Activated naive CD4-positive, alpha-beta T cell treated with anti-CD3 and anti-CD28 coated beads for 36 hours (primary cell): ENCODE results near the gene SAPCD1. TPM values are rescaled to one million over a fixed set of nuclear protein-coding genes. Genes with fewer than 3 reads are reported as not detected.

Experiments
- CTCF ChIA-PET: fragments of 350-600 bp; sonication (Branson Sonifier 250); formaldehyde crosslinking; loops from one replicate; lab custom pipeline; 2021; ENCODE audit warnings: antibody characterized with exemption; lab: Charles Lee
- DNase-seq: peaks from one replicate; pipeline ENCODE4 v3.0.0-alpha.2; 2020
- H3K27ac Mint-ChIP-seq: one replicate; pipeline ENCODE4 v1.8.0; 2021; ENCODE audit warnings: mild to moderate bottlenecking, mixed read lengths
- H3K27me3 Mint-ChIP-seq: one replicate; pipeline ENCODE4 v1.8.0; 2021; ENCODE audit warnings: low read depth, mixed read lengths
- H3K36me3 Mint-ChIP-seq: one replicate; pipeline ENCODE4 v1.8.0; 2021; ENCODE audit warnings: low read depth, mixed read lengths
- H3K4me1 Mint-ChIP-seq: one replicate; pipeline ENCODE4 v1.8.0; 2021; ENCODE audit warnings: low read depth, mixed read lengths
- H3K4me3 Mint-ChIP-seq: one replicate; pipeline ENCODE4 v1.8.0; 2021; ENCODE audit warnings: mild to moderate bottlenecking, moderate library complexity, mixed read lengths
- H3K9me3 Mint-ChIP-seq: one replicate; pipeline ENCODE4 v1.8.0; 2021; ENCODE audit warnings: mixed read lengths
- intact Hi-C: fragments of 100-400 bp; cut with micrococcal nuclease; formaldehyde crosslinking; loops from one replicate; pipeline ENCODE4 v1.15.1; 2023
- total RNA-seq, 2 experiments: library from RNA; stranded (reverse); gene quantifications; one replicate each; pipeline ENCODE4 v1.2.3, GENCODE V29; 2021

SAPCD1 gene
- total RNA-seq, 2 experiments from 2014 or later: 9.8 to 10.5 TPM

DNA sequence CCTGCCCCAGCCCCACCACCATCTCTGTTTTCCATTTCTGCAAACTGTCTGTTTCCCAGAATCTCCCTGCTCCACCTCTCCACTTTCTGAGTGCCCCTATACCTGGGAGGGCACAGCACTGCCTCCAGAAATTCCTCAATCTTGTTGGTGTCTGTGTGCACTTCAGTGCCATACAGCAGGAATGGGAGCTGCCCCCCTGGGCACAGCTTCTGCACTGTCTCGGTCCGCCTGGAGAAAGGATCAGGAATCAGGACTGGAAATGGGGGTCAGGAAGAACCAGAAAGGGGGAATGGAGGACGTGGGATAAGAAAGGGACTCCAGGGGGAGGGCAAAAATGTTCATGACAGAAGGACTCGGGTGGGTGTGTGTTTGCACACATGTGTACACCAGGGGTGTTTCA, 28.7 kb upstream of the SAPCD1 start:
- CTCF ChIA-PET: interaction anchor here (0.7 to 1.5 kb wide), 2 partner anchors 36 to 112 kb away, joined by 3 to 5 read pairs; no protein-coding TSS in a partner anchor
- no peak for DNase-seq
- intact Hi-C loops: no loop called here
- Mint-ChIP-seq H3K27ac (peak overlapping the region; percentile 93), H3K27me3 (no peaks in the 10 kb centered on the region), H3K9me3 (no peaks in the 10 kb centered on the region), H3K4me3 (peak overlapping the region; percentile 48), H3K4me1 (peaks cover 54% of the 10 kb centered on the region), H3K36me3 (peaks cover 34% of the 10 kb centered on the region)

DNA sequence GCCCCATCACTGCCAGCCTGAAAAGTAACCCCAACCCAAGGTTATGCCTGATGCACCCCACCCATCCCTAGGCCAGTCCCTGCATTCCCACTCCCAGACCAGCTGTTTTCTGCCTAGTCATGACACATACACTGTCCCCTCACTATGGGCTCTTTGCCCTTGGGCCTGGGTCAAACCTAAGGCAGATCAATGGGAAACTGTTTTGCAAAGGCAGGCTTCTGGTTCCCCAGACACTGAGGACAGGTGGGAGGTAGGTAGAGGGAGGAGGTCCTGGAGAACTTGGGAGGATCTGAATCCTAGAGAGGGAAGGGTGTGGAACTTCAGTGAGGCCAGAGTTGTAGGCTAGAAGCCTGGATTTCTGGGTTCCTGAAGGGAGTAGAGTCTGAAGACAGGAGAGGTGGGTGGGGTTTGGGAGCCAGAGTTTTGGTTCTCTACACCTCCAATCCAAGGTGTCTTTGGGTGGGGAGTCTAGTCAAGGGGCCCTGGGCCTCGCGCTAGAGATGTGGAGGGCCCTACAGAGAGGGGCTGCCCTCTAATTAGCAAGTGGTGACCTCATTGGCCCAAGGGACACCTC, 28.1 kb upstream of the SAPCD1 start:
- H3K9me3 Mint-ChIP-seq: no peaks in the 10 kb centered on the region
- H3K27ac Mint-ChIP-seq: peak overlapping the region; percentile 93
- CTCF ChIA-PET: interaction anchor here (0.7 to 1.5 kb wide), 3 partner anchors 8 to 96 kb away, joined by 3 to 6 read pairs (median 5); no protein-coding TSS in a partner anchor
- H3K36me3 Mint-ChIP-seq: peaks cover 34% of the 10 kb centered on the region
- no peak for DNase-seq
- intact Hi-C loops: no loop called here
- peaks cover 55% of the 10 kb centered on the region for H3K4me1 Mint-ChIP-seq
- H3K27me3 Mint-ChIP-seq: no peaks in the 10 kb centered on the region
- H3K4me3 Mint-ChIP-seq: peak overlapping the region; percentile 93

- peak; percentile 83 for DNase-seq
- H3K27ac Mint-ChIP-seq: peak overlapping the region; percentile 93
- H3K9me3 Mint-ChIP-seq: no peaks in the 10 kb centered on the region
- peaks cover 54% of the 10 kb centered on the region for H3K4me1 Mint-ChIP-seq
- H3K4me3 Mint-ChIP-seq: peak overlapping the region; percentile 93
- H3K27me3 Mint-ChIP-seq: no peaks in the 10 kb centered on the region
- peaks cover 36% of the 10 kb centered on the region for H3K36me3 Mint-ChIP-seq
- intact Hi-C loops: loop anchor here (5.0 kb wide), 4 partner anchors 158 to 1107 kb away; partner anchors contain the start of genes EHMT2, GPSM3, PBX2 and PSMB8
- CTCF ChIA-PET: interaction anchor here (0.7 to 1.2 kb wide), 3 partner anchors 9 to 95 kb away, joined by 3 to 6 read pairs (median 3); no protein-coding TSS in a partner anchor
Observed at GRCh38 chr6:31734821-31735406, 27.5 kb upstream of the SAPCD1 start.

DNA sequence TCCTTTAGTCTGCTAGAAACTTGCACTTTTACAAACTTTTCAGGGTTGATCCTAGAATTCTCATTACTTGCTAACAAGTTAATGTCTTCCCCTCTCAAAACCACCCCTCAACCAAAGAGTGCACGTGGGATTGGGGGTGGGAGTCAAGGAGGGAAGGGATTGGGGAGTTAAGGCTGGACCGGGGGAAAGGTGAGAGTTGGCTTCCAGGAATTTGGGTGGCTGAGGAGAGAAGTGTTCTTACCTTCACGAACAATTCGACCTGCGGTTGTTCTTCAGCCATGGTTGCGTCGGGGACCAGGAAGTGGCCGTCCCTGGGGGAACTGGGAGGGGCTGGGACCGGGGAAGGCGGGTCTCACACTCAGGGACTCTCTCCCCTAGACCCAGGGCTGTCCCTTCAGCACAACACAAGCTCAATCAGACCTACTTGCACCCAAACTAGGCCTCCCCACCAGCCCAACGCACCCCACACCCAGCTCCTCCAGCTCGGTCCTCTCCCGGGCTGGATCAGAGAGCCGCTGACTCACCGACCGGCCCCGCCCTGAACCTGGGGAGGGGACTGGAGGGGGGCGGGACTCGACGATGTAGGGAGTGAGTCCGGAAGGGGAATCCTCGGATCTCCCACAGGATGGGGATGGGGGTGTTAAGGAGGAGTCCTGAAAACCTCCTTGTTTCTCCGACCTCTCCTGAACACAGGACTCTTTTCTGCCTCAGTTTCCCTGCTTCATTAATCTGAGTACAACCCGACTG, 26.3 kb upstream of the SAPCD1 start, which contains the start of gene CLIC1:
Gene CLIC1, minus strand, starts transcription at position 510 of the 747 bp plus-strand sequence. Its CDS starts 230 bp downstream, at position 280.
- Mint-ChIP-seq H3K27me3 (no peaks in the 10 kb centered on the region), H3K36me3 (peaks cover 47% of the 10 kb centered on the region), H3K27ac (peak within 1 kb of the TSS; percentile 93), H3K4me1 (peaks cover 53% of the 10 kb centered on the region), H3K9me3 (no peaks in the 10 kb centered on the region), H3K4me3 (peak within 1 kb of the TSS; percentile 93)
- peak; percentile 93 for DNase-seq
- CTCF ChIA-PET: interaction anchor here (0.5 to 4.3 kb wide), 5 partner anchors 8 to 132 kb away, joined by 3 to 22 read pairs (median 6); partner anchors contain the start of gene DDAH2
- intact Hi-C loops: loop anchor here (5.0 kb wide), 4 partner anchors 159 to 1106 kb away; partner anchors contain the start of genes EHMT2, GPSM3, PBX2 and PSMB8

GRCh38 chr6:31736768-31737314, 25.6 kb upstream of the SAPCD1 start:
- no peak for DNase-seq
- intact Hi-C loops: loop anchor here (5.0 kb wide), 4 partner anchors 160 to 1105 kb away; partner anchors contain the start of genes EHMT2, GPSM3, PBX2 and PSMB8
- CTCF ChIA-PET: interaction anchor here (0.7 to 4.3 kb wide), 6 partner anchors 8 to 139 kb away, joined by 3 to 22 read pairs (median 6); partner anchors contain the start of gene DDAH2
- no peaks in the 10 kb centered on the region for H3K9me3 Mint-ChIP-seq
- H3K36me3 Mint-ChIP-seq: peaks cover 51% of the 10 kb centered on the region
- H3K27me3 Mint-ChIP-seq: no peaks in the 10 kb centered on the region
- peak overlapping the region; percentile 93 for H3K27ac Mint-ChIP-seq
- peaks cover 58% of the 10 kb centered on the region for H3K4me1 Mint-ChIP-seq
- H3K4me3 Mint-ChIP-seq: peak overlapping the region; percentile 93

DNA sequence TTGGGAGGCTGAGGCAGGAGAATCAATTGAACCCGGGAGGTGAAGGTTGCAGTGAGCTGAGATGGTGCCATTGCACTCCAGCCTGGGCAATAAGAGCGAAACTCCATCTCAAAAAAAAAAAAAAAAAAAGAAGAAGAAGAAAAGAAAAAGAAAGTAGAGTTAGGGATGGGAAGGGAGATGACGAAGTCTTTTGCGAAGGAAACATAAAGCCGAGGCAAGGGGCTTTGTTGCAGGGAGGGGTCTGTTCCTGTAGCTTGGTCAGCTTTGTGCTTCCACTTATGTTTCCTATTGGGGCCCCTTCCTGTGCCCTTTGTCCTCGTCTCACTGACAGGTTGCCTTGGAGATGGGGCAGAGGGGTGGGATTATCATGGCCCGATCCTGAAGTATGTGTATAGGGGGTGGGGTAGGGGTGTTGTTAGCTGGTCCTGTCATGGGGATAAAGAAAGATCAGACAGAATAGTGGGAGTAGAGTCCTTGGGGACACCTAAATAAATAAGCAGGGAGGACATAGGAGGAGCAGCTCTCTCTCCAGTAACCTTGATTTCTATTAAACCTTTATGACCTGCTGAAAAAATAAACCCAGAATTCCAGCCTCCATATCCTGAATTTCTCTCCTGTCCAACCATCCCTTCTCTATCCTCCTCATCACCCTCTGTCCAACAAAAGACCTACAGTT, 25.0 kb upstream of the SAPCD1 start:
- CTCF ChIA-PET: interaction anchor here (0.6 to 4.3 kb wide), 17 partner anchors 9 to 418 kb away, joined by 3 to 22 read pairs (median 3); partner anchors contain the start of genes BAG6, DDAH2, LY6G5C and LY6G6F
- peak; percentile 53 for DNase-seq
- intact Hi-C loops: loop anchor here (5.0 kb wide), 4 partner anchors 160 to 1105 kb away; partner anchors contain the start of genes EHMT2, GPSM3, PBX2 and PSMB8
- peak overlapping the region; percentile 93 for H3K27ac Mint-ChIP-seq
- peaks cover 59% of the 10 kb centered on the region for H3K4me1 Mint-ChIP-seq
- peaks cover 50% of the 10 kb centered on the region for H3K36me3 Mint-ChIP-seq
- peak overlapping the region; percentile 93 for H3K4me3 Mint-ChIP-seq
- no peaks in the 10 kb centered on the region for H3K27me3 Mint-ChIP-seq
- no peaks in the 10 kb centered on the region for H3K9me3 Mint-ChIP-seq

DNA sequence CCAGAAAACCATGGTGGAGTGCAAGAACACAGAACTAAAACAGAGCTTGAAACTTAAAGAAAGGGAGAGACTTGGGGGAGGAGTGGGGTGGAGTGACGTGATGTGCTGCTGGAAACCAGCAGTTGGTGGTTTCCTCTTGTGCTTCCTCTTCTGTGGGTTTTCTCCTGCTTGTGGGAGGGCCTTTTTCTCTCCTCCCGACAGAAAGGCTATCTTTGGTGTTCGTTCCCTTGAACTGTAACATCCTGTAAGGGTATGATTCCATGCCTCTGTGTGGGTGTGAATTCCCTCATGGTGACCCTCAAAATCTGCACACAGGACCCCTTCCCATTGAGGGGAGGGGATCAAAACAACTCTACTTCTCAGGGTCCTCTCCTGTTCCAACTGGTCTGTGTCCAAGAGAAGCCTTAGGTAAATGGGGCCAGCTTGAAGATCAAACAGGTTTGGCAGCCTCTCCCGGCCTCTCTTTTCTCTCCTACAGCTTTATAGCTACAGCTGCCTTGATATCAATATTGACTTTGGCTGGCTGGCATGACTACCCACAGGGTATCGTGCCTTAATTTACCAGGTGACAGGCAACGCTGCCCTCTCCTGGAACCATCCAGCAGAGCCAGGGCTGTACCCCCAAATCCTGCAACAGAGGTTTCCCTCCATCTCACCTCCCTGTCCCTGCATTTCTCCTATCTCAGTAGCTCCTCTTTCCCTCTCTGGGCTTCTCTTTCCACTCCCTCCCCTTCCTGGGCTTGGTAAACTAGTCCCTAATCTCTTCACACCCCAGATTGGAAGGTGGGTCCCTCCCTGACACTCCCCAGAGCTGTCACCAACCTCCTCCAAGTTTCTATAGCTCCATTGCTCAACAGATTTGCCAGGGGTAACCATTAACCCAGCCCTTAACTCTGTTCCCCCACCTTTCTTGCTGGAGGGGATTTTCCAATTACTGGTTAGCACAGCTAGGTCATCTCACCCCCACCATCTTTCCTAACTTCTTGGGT, 24.2 kb upstream of the SAPCD1 start:
- Mint-ChIP-seq H3K4me1 (peaks cover 56% of the 10 kb centered on the region), H3K4me3 (peak overlapping the region; percentile 93), H3K27ac (peak overlapping the region; percentile 93), H3K9me3 (no peaks in the 10 kb centered on the region), H3K36me3 (peaks cover 55% of the 10 kb centered on the region), H3K27me3 (no peaks in the 10 kb centered on the region)
- intact Hi-C loops: loop anchor here (1.0 to 5.0 kb wide), 15 partner anchors 9 to 1233 kb away; partner anchors contain the start of genes ABHD16A, AGPAT1, DDAH2 and EHMT2
- DNase-seq: peak; percentile 86
- CTCF ChIA-PET: interaction anchor here (0.6 to 4.3 kb wide), 22 partner anchors 10 to 417 kb away, joined by 3 to 22 read pairs (median 4); partner anchors contain the start of genes ABHD16A, BAG6, DDAH2 and LSM2

GRCh38 chr6:31739639-31740396, 22.6 kb upstream of the SAPCD1 start, which contains the start of gene MSH5:
MSH5 (plus strand) TSS chr6:31740005; CDS start chr6:31740467, 462 bp downstream.
- Mint-ChIP-seq H3K9me3 (no peaks in the 10 kb centered on the region), H3K27ac (peak within 1 kb of the TSS; percentile 93), H3K4me3 (peak within 1 kb of the TSS; percentile 95), H3K4me1 (peaks cover 45% of the 10 kb centered on the region), H3K27me3 (no peaks in the 10 kb centered on the region), H3K36me3 (peaks cover 49% of the 10 kb centered on the region)
- CTCF ChIA-PET: interaction anchor here (1.0 to 4.3 kb wide), 11 partner anchors 10 to 158 kb away, joined by 3 to 22 read pairs (median 7); partner anchors contain the start of genes DDAH2, LY6G5C and VARS1
- intact Hi-C loops: loop anchor here (1.0 to 5.0 kb wide), 12 partner anchors 33 to 1231 kb away; partner anchors contain the start of genes AGPAT1, BAG6, EHMT2 and GPSM3
- peak; percentile 99 for DNase-seq

GRCh38 chr6:31740397-31741223, 21.8 kb upstream of the SAPCD1 start:
- H3K36me3 Mint-ChIP-seq: peaks cover 49% of the 10 kb centered on the region
- CTCF ChIA-PET: interaction anchor here (1.0 to 2.3 kb wide), 8 partner anchors 11 to 157 kb away, joined by 3 to 11 read pairs (median 6); partner anchors contain the start of genes LY6G5C and VARS1
- no peaks in the 10 kb centered on the region for H3K27me3 Mint-ChIP-seq
- peak overlapping the region; percentile 93 for H3K27ac Mint-ChIP-seq
- H3K9me3 Mint-ChIP-seq: no peaks in the 10 kb centered on the region
- no peak for DNase-seq
- intact Hi-C loops: no loop called here
- H3K4me3 Mint-ChIP-seq: peak overlapping the region; percentile 95
- H3K4me1 Mint-ChIP-seq: peaks cover 45% of the 10 kb centered on the region
